Smooth muscle cell (in vitro differentiated cells): ENCODE results near the gene SETD4. TPM values are rescaled to one million over a fixed set of nuclear protein-coding genes. Genes with fewer than 3 reads are reported as not detected.

Experiments
- DNase-seq: peaks from one replicate; lab custom pipeline; 2025; ENCODE audit not compliant: unreplicated experiment; lab: John Stamatoyannopoulos, UW
- H2AFZ ChIP-seq: fragments of 200-600 bp; sonication (generic); 2 replicates; pipeline ENCODE4 v1.6.0; 2016; ENCODE audit warnings: antibody characterized with exemption, low read depth, mild to moderate bottlenecking
- H3F3A ChIP-seq: fragments of 200-600 bp; sonication (generic); 2 replicates; pipeline ENCODE4 v1.6.0; 2017; ENCODE audit warnings: antibody characterized with exemption, low read depth
- H3K27ac ChIP-seq: fragments of 200-600 bp; sonication (generic); 2 replicates; pipeline ENCODE4 v1.5.1; 2016; ENCODE audit warnings: low read depth, mild to moderate bottlenecking
- H3K27me3 ChIP-seq: fragments of 200-600 bp; sonication (generic); 2 replicates; pipeline ENCODE4 v1.6.1; 2016; ENCODE audit warnings: low read depth, mild to moderate bottlenecking
- H3K36me3 ChIP-seq: fragments of 200-600 bp; sonication (generic); 2 replicates; pipeline ENCODE4 v1.5.1; 2016; ENCODE audit warnings: low read depth
- H3K4me1 ChIP-seq: fragments of 200-600 bp; sonication (generic); 2 replicates; pipeline ENCODE4 v1.5.1; 2016; ENCODE audit warnings: low read depth
- H3K4me2 ChIP-seq: fragments of 200-600 bp; sonication (generic); 2 replicates; pipeline ENCODE4 v1.6.0; 2016; ENCODE audit warnings: mild to moderate bottlenecking
- H3K4me3 ChIP-seq: fragments of 200-600 bp; sonication (generic); 2 replicates; pipeline ENCODE4 v1.5.1; 2016; ENCODE audit warnings: mild to moderate bottlenecking
- H3K79me2 ChIP-seq: fragments of 200-600 bp; sonication (generic); 2 replicates; pipeline ENCODE4 v1.6.0; 2016; ENCODE audit warnings: low read depth, mild to moderate bottlenecking
- H3K9ac ChIP-seq: fragments of 200-600 bp; sonication (generic); 2 replicates; pipeline ENCODE4 v1.6.0; 2016; ENCODE audit warnings: low read depth
- H3K9me3 ChIP-seq: fragments of 200-600 bp; sonication (generic); replicated peaks from 2 replicates; pipeline ENCODE4 v1.5.1; 2016; ENCODE audit warnings: low read depth
- H4K20me1 ChIP-seq: fragments of 200-600 bp; sonication (generic); 2 replicates; pipeline ENCODE4 v1.6.0; 2016; ENCODE audit warnings: low read depth
- CTCF ChIP-seq: fragments of 200-600 bp; sonication (generic); IDR thresholded peaks from 2 replicates; pipeline ENCODE4 v1.5.1; 2017; ENCODE audit warnings: borderline replicate concordance, mild to moderate bottlenecking, antibody characterized with exemption; ENCODE audit not compliant: insufficient read depth, poor library complexity, severe bottlenecking
- WGBS: methylation state at CpG from one replicate; pipeline ENCODE4 v1.1.7; 2016; ENCODE audit warnings: low lambda C conversion rate; 5-methylcytosine and 5-hydroxymethylcytosine counted together
- polyA plus RNA-seq: library from polyadenylated mRNA; unstranded; fragments of >200 nt; fragmentation: Nextera tagmentation; extraction: Ambion mirVana; gene quantifications from 2 replicates; pipeline ENCODE4 v1.2.1, GENCODE V29; 2016
- total RNA-seq: library from RNA; depleted of rRNA; stranded (reverse); fragments of >200 nt; gene quantifications from 2 replicates; pipeline ENCODE4 v1.2.3, GENCODE V29; 2014

SETD4 gene
- total and polyA plus RNA-seq, 2 experiments from 2014 or later: 10.0 to 18.7 TPM

DNA sequence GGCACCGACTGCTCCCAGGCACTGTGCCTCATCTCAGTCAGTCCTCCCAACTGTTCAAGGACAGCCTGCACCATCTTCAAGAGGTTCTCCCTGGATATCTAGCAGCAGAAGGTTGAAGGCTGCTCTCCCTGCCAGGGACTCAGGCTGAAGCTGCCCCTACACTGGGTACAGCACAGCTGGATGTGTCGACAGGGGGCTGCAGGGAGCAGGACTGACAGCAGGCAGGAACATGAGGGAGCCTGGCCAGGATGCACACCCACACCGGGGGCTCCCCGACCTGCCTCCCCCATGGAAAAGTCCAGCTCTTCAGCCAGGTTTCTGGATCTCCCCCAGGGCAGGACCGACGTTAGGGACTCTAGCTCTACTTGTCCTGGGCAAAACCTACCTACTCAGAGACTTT is 20.5 kb downstream of the SETD4 start:
- Histone ChIP-seq H3K4me2 (no peak overlapping the region), H3K27me3 (no peaks in the 10 kb centered on the region), H3K27ac (no peak overlapping the region), H3K79me2 (no peaks in the 10 kb centered on the region), H3K4me3 (no peak overlapping the region), H4K20me1 (peaks cover 4% of the 10 kb centered on the region), H2AFZ (no peak overlapping the region), H3K9me3 (no peaks in the 10 kb centered on the region), H3K9ac (no peak overlapping the region), H3K36me3 (peaks cover 16% of the 10 kb centered on the region), H3K4me1 (no peaks in the 10 kb centered on the region), H3F3A (no peaks in the 10 kb centered on the region)
- no peak for DNase-seq
- no peak for TF ChIP-seq CTCF
- 98% methylated on average over 6 of the region's 6 CpGs for WGBS

DNA sequence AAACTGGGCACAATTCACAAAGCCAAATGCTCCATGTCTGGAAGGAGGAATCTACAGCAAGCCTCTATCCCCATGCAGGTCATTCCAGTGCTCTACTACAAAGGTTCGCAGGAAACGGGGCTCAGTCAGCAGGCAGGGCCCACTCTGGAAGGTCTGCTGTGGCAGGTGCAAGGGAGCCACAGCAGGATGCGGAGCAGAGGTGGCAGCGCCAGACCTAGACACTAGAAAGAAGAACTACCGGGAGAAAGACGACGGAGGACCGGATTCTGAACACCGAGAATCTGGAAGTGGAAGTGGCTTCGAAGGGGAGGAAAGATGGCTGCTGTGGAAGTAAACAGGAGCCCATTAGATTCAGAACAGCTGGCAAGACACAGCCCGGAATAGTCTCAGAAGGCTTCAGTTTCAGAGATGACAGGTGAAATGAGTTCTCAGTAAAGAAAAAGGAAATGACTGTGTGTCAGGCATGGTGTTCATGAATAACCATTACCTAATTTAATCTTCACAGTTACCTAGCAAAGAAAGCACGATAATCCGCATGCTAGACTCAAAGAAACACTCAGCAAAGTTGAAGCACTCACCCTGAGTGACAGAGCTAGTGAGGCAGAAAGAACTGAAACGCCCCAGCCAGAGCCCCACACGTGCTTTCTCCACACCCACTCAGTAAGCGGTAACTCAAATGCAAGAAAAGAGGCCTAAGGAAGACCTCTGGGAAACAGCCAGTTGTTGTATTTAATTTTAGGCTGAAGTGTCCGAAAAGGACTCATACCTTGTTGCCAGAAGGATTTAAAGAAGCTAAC is 21.4 kb downstream of the SETD4 start:
- Histone ChIP-seq H4K20me1 (no peaks in the 10 kb centered on the region), H3K79me2 (no peaks in the 10 kb centered on the region), H2AFZ (no peak overlapping the region), H3K4me3 (no peak overlapping the region), H3K9ac (no peak overlapping the region), H3K4me2 (no peak overlapping the region), H3K27ac (no peak overlapping the region), H3K9me3 (no peaks in the 10 kb centered on the region), H3K27me3 (no peaks in the 10 kb centered on the region), H3K36me3 (peaks cover 8% of the 10 kb centered on the region), H3F3A (no peaks in the 10 kb centered on the region), H3K4me1 (no peaks in the 10 kb centered on the region)
- no peak for TF ChIP-seq CTCF
- 97% methylated on average over 17 of the region's 17 CpGs for WGBS
- DNase-seq: no peak

DNA sequence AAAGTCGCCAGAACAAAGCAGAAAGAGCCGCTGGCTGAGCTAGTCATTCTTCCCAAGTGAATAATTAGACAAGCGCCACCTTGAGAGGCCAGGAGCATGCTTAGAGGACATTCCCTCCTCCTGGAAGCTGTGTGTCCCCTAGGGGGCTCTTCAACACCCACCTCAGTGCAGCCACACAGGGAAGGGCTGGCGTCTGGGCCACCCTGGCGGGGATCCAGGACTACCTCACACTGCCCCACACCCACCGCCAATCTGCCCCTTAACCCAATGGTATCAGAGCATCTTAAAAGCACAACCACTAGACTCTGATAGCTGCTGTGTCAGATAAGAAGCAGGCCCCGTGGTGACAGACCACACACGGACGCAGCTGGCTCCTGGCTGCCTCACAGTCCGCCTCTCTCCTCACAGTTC is 24.9 kb downstream of the SETD4 start:
- Histone ChIP-seq H3K79me2 (no peaks in the 10 kb centered on the region), H3F3A (no peaks in the 10 kb centered on the region)
- WGBS: 62% methylated on average over 10 of the region's 10 CpGs

More for the DNA sequence above, 24.9 kb downstream of the SETD4 start:
- Histone ChIP-seq H3K4me2 (no peak overlapping the region), H3K27ac (no peak overlapping the region), H3K4me3 (no peak overlapping the region), H4K20me1 (no peaks in the 10 kb centered on the region), H2AFZ (no peak overlapping the region), H3K4me1 (no peaks in the 10 kb centered on the region), H3K36me3 (no peaks in the 10 kb centered on the region), H3K27me3 (no peaks in the 10 kb centered on the region), H3K9ac (no peak overlapping the region), H3K9me3 (no peaks in the 10 kb centered on the region)
- TF ChIP-seq CTCF: no peak
- no peak for DNase-seq
